Measurements from ENCODE around the gene TYROBP. TPM values are rescaled to one million over a fixed set of nuclear protein-coding genes. Genes with fewer than 3 reads are reported as not detected.
"Not testable (repeated sequence)": the region's sequence is repeated elsewhere in the genome, so short reads cannot be mapped to it uniquely, and the experiment has no call there.

Gene TYROBP
- total RNA-seq, 1 donor from 2014 or later, result not detected

GRCh38 chr19:35901854-35902661 is 6.0 kb downstream of the TYROBP start, which contains the start of gene HCST:
Gene HCST (plus strand): TSS chr19:35902529. CDS start chr19:35902594, 65 bp downstream.
- no peak for DNase-seq (ENCODE audit: low read depth in 2 of 2)

GRCh38 chr19:35901055-35901644 is 6.9 kb downstream of the TYROBP start:
- DNase-seq (ENCODE audit: low read depth in 2 of 2), result no peak

GRCh38 chr19:35899547-35900214 is 8.4 kb downstream of the TYROBP start:
- peak; percentile 74 to 86 for DNase-seq (ENCODE audit: low read depth in 2 of 2)

- no peak for DNase-seq (ENCODE audit: low read depth in 2 of 2)
These were observed 9.6 kb downstream of the TYROBP start for GRCh38 chr19:35898499-35898809.

- no peak for DNase-seq (ENCODE audit: low read depth in 2 of 2)
These were observed 10.2 kb downstream of the TYROBP start for GRCh38 chr19:35897706-35898451.

- no peak for DNase-seq (ENCODE audit: low read depth in 2 of 2)
These were observed 11.5 kb downstream of the TYROBP start for GRCh38 chr19:35896643-35897040.

- no peak for DNase-seq (ENCODE audit: low read depth in 2 of 2)
These were observed 12.0 kb downstream of the TYROBP start for GRCh38 chr19:35895911-35896642.

- no peak for DNase-seq (ENCODE audit: low read depth in 2 of 2)
These were observed 13.8 kb downstream of the TYROBP start for GRCh38 chr19:35894342-35894741.

GRCh38 chr19:35891819-35892218 is 16.3 kb downstream of the TYROBP start:
- not testable (repeated sequence) for DNase-seq (ENCODE audit: low read depth in 2 of 2)

- DNase-seq (ENCODE audit: low read depth in 2 of 2), result no peak
These were observed 17.9 kb downstream of the TYROBP start for GRCh38 chr19:35890113-35890650.

GRCh38 chr19:35889370-35890112 is 18.6 kb downstream of the TYROBP start:
- no peak for DNase-seq (ENCODE audit: low read depth in 2 of 2)

GRCh38 chr19:35888398-35888797 is 19.7 kb downstream of the TYROBP start:
- DNase-seq (ENCODE audit: low read depth in 2 of 2), result no peak

- DNase-seq (ENCODE audit: low read depth in 2 of 2), result no peak
These were observed 20.9 kb downstream of the TYROBP start for GRCh38 chr19:35887197-35887596.

GRCh38 chr19:35885904-35886303 is 22.2 kb downstream of the TYROBP start:
- DNase-seq (ENCODE audit: low read depth in 2 of 2), result no peak

GRCh38 chr19:35885225-35885738 is 22.8 kb downstream of the TYROBP start:
- DNase-seq (ENCODE audit: low read depth in 2 of 2), result no peak

GRCh38 chr19:35883882-35884281 is 24.2 kb downstream of the TYROBP start:
- no peak for DNase-seq (ENCODE audit: low read depth in 2 of 2)

- DNase-seq (ENCODE audit: low read depth in 2 of 2), result peak; percentile 79
These were observed 25.8 kb downstream of the TYROBP start for GRCh38 chr19:35882114-35882832.

- peak; percentile 63 to 85 for DNase-seq (ENCODE audit: low read depth in 2 of 2)
These were observed 28.3 kb downstream of the TYROBP start for GRCh38 chr19:35879770-35880317.

- no peak for DNase-seq (ENCODE audit: low read depth in 2 of 2)
These were observed 29.0 kb downstream of the TYROBP start for GRCh38 chr19:35879068-35879467.
